ENCODE data around the gene FAM171A1. TPM values are rescaled to one million over a fixed set of nuclear protein-coding genes. Genes with fewer than 3 reads are reported as not detected.

FAM171A1 gene
- polyA plus RNA-seq, 3 donors: 6.6 to 14.7 (median 13.8) TPM

DNA sequence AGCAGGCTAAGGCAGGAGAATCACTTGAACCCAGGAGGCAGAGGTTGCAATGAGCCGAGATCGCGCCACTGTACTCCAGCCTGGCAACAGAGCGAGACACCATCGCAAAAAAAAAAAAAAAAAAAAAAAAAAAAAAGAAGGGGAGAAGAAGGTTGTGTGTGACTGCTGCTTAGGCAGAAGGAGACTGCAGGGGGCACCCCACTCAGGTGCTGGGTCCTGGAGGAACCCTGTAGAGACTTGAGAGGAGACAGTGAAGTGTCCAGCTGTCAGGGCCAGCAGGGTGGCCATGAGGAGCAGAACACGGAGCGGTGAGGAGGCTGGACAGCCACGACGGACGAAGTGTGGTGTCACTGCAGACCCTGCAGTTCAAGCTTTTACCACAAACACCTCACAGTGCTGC, 103.6 kb downstream of the FAM171A1 start:
- 85 to 88% (median 86%) methylated on average over 10 of the region's 10 CpGs for WGBS, 3 donors
- H3K27ac ChIP-seq (ENCODE audit: low read depth, low read length): no peak overlapping the region

DNA sequence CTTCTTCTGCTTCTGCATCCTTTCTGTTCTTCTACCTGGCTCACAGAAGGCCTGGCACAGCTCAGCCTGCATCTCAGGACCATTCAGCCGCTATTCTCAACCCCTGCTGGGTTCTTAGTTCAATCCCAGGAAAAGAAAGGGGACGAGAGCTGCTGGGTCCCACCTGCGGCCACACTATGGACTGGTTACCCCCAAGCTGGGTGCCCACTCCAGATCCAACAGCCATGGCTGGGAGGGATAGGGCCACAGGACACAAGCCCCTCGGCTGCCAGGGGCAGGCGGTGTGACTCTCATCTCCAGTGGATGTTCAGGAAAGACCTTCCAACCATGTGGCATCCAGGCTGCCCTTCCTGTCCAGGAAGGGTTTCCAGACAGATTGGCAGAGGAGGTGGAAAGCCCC, 105.0 kb downstream of the FAM171A1 start:
- WGBS, 3 donors: 95 to 99% (median 96%) methylated on average over 5 of the region's 5 CpGs
- no peak overlapping the region for H3K27ac ChIP-seq (ENCODE audit: low read depth, low read length)

DNA sequence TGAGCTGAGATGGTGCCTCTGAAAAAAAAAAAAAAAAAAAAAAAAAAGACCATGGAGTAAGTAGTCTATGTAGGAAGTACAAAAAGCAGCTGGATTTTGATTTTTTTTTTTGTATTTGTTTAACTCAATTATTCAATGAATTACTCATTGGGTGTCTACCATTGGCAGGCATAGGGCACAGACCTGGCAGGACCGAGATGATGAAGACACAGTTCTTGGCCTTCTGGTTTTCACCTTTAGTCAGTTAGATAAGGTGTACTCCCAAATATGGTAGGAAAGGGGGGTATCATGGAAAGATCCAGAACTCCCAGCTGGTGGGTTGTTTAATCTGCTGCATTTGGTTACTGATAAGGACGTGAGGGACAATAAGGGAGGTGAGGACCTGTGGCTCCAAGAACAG, 105.5 kb downstream of the FAM171A1 start:
- H3K27ac ChIP-seq (ENCODE audit: low read depth, low read length): no peak overlapping the region
- 60 to 92% (median 90%) methylated on average over 2 of the region's 2 CpGs for whole genome bisulfite sequencing, 3 donors

DNA sequence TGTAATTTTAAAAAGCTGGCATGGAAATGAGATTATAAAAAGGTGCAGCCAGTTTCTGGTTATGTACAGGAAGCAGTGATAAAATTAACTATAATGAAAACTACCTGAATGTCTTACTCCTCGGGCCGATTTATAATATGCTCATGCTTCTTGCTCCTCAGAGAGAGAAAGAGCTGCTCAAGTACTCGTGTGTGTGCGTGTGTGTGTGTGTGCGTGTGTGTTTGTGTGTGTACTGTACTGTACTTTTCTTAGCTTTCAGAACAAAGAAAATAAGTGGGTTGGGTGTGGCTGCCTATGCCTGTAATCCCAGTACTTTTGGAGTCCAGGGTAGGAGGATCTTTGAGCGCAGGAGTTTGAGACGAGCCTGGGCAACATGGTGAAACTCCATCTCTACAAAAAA, 106.0 kb downstream of the FAM171A1 start:
- WGBS, 3 donors: 83 to 87% (median 85%) methylated on average over 7 of the region's 7 CpGs
- no peak overlapping the region for H3K27ac ChIP-seq (ENCODE audit: low read depth, low read length)

DNA sequence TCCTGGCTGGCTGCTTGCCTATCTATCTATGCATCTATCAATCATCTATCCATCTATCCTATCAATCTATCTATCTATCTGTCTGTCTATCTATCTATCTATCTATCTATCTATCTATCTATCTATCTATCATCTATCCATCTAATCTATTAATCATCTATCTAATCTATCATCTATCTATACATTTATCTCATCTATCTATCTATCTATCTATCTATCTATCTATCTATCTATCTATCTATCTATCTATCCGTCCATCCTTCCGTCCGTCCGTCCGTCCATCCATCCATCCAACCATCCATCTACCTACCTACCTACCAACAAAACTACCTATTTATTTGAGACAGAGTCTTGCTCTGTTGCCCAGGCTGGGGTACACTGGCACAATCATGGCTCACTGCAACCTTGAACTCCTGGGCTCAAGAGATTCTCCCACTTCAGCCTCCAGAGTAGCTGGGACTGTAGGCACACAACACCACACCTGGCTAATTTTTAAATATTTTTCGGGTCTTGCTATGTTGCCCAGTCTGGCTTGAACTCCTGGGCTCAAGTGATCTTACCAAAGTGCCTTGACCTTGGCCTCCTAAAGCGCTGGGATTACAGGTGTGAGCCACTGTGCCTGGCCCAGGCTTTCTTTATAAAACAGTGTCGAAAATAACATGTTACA, 107.3 kb downstream of the FAM171A1 start:
- no peak overlapping the region for H3K27ac ChIP-seq (ENCODE audit: low read depth, low read length)
- 95 to 97% (median 97%) methylated on average over 8 of the region's 8 CpGs for WGBS, 3 donors

DNA sequence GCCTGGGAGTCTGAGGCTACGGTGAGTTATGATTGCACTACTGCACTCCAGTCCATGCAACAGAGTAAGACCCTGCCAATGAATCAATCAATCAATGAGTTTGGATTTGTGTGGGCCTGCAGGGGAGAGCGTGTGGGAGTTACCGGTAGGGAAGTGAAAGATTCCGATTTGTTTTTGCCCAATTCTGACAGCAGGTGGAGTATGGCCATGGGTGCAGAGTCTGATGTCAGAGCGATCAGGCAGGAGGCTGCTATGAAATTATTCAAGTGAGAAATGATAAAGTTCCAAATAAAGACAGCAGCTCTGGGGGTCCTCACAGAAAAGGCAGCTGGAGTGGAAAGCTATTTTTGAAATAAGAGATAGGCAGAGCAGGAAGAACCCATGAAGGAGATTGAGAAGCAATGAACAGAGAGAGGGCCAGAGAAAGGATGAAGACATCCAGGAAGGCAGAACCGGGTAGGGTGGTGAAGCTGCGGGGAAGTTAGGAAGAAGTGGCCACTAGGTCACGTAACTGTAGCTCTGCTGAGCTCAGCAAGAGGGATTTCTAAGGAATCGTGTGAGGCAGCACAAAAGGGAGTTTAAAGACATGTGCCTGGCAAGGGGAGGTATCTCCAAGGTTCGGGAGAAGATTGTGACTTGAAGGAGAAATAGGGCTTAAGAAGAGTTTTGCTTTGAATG, 108.9 kb downstream of the FAM171A1 start:
- 43 to 46% (median 46%) methylated on average over 10 of the region's 10 CpGs for WGBS, 3 donors
- H3K27ac ChIP-seq (ENCODE audit: low read depth, low read length): no peak overlapping the region

DNA sequence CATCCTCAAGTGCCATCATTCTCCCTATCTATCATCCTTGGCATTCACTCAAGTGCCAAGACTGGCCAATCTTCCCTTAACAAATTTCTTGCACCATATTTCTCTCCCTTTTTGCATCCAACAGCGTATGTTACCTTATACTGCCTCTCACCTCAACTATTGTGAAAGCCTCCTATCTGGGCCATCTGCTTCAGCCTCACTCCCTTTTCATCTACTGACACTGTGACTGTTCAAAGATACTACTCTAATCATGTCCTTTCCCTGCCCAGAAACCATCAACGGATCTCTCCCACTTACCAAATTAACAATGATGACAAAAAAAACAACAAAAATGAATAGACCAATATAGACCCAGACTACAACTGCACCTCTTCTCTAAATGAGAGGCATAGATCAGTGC, 112.0 kb downstream of the FAM171A1 start:
- H3K27ac ChIP-seq (ENCODE audit: low read depth, low read length): no peak overlapping the region
- 96 to 97% (median 97%) methylated on average over 2 of the region's 2 CpGs for WGBS, 3 donors

DNA sequence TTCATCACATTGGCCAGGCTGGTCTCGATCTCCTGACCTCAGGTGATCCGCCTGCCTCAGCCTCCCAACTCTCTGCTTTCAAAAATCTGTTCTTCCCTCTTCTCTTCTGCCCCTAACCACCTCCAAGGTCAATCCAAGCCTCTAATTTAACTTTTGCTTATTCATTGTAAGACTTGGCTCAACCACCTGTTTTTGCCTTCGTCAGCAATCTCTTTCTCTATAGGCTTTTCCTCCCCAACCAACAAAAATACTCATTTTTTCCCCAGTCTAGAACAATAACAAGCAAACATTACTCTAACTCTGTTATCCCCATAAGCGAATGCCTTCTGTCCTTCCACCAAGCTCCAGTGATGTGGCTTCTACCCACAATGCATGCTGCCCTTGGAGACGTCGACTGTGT, 112.8 kb downstream of the FAM171A1 start:
- 94 to 98% (median 96%) methylated on average over 6 of the region's 6 CpGs for WGBS, 3 donors
- H3K27ac ChIP-seq (ENCODE audit: low read depth, low read length): no peak overlapping the region

DNA sequence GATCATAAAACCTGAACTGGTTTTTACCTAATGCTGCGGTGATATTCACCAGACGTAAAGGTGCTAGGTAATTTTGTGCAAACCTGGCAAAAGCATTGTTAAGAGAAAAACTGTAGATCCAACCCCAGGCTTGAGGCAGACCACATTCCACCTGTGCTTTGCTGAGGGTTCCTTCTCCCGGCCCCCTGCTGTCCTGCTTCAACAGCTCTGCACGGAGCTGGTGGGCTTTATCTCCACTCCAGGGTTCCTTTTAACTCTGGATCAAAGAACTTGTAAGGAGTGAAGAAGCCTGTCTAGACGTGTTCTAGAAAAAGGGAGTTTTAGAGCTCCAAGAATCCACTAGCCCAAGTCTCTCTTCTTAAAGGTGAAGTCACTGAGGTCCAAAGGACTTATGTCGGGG, 115.1 kb downstream of the FAM171A1 start:
- 90 to 93% (median 91%) methylated on average over 6 of the region's 6 CpGs for WGBS, 3 donors
- no peak overlapping the region for H3K27ac ChIP-seq (ENCODE audit: low read depth, low read length)

DNA sequence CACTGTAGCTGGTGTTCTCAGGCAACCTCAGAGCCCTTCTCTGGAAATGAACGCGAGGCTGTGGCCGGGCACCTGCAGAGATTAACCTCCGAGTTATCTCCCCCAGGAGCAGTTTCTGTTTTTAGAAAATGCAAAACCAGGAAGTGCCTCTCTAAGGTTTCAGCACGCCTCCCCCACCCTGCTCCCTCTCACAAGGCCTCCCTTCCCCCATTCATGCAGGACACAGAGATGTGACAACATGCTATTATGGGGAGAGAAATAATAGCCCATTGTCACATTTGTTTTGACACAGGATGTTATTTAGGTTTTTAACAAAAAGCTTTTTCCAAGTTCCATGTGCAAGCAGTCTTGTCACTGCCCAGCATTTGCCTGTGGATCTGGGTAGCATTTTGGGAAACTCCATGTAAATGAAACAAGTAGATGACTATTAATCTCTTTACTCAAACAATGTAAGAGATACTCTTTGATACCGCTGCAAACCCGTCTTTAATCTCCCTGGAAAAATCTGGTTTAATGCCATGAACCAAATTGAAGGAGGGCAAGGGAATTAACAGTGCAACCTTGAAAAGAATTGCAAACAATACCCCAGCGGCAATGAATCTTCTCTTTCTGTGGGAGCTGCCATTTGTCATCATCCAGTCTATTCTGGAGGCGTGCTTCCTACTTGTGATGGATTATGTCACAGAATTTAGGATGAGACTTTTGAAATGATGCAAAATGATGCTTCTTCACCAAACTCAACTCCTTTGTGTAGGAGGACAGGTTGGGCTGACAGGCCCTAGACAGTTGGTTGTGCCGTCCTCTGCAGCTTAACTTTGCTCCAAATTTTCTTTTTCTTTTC, 116.1 kb downstream of the FAM171A1 start:
- 32 to 56% (median 52%) methylated on average over 10 of the region's 10 CpGs for WGBS, 3 donors
- no peak overlapping the region for H3K27ac ChIP-seq (ENCODE audit: low read depth, low read length)

DNA sequence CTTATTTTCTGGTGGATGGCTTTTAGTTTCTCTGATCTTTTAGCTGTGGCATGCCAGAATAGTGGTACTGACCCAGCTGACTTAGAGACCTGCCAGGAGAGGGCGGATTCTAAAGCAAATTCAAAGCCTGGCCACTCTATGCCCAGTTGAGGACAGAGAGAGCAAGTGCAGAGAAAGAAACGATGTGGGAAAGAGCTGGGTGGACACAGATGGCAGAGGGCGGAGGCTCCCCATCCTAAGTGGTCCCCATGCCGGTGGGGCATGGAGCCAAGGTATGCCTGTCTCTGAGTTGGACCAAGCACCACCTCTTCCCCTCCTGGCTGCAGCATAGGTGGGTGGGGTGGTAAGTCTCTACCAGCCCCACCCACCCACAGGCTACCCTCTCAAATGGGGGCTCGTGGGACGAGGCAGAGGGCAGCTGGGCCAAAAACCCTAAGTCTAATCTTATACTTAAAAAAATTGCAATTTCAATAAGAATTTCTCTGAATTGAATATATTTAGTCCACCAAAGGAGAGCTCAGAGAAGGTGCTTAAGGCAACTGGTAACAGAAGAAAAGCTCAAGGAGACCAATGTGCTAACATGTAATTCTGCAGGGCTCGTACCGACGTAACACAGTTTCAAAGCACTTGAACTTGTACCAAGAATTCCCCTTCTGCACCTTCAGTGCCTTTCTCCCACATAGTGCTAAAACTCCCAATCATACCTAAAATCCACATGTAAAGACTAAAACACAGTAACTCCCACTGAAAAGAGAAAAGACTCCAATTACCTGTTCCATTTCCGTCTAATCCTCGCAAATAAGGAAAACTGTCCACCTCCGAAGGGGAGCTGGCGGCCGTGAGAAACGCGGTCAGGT, 116.9 kb downstream of the FAM171A1 start:
- no peak overlapping the region for H3K27ac ChIP-seq (ENCODE audit: low read depth, low read length)
- WGBS, 3 donors: 21 to 70% (median 67%) methylated on average over 16 of the region's 16 CpGs

DNA sequence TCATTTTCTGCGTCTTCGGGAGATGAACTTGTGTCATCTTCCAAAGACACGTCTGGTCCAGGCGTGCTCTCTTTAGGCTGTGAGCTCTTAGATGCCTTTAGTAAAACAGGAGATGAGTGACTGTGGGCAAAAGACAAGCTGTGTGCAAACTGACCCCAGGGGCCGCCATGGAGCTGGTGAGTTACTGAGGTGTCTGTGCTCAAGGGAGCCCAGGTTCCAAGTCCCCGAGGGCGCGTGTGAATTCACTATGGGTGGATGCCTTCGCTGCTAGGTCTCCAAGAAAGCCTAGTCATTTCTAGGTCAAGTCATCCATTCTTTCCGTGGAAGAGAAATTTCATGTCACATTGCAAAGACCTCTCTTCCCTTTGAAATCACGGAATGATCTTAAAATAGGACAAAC, 118.7 kb downstream of the FAM171A1 start:
- WGBS, 3 donors: 92 to 98% (median 98%) methylated on average over 11 of the region's 11 CpGs
- H3K27ac ChIP-seq (ENCODE audit: low read depth, low read length): no peak overlapping the region

DNA sequence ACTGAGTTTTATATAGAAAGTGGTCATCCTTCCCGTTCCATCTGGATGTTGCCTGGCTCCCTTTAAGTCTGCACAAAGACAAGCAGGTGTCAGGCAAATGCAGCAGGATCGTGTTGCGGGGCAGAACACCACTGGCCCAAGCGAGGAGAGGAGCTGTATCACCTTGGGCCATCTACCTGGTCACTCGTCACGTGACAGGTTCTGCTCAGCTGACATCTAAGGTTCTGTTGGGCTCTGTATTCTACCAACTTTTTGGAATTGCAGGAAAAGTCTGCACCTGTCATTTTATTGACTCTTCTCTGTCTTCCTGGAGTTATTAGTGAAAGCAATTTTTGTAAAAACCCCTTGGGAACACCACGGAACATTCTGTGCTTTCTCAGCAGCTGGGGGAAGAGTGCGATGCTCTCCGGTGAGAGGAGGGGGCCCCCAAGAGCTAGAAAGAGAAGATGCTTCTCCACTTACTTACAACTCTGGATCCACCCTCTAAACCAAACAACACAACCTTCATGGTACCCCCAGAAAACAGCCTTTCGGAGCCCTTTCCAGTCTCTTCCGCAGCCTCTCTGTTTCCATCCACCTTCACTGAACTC, 119.2 kb downstream of the FAM171A1 start:
- WGBS, 3 donors: 87 to 95% (median 93%) methylated on average over 11 of the region's 11 CpGs
- no peak overlapping the region for H3K27ac ChIP-seq (ENCODE audit: low read depth, low read length)

DNA sequence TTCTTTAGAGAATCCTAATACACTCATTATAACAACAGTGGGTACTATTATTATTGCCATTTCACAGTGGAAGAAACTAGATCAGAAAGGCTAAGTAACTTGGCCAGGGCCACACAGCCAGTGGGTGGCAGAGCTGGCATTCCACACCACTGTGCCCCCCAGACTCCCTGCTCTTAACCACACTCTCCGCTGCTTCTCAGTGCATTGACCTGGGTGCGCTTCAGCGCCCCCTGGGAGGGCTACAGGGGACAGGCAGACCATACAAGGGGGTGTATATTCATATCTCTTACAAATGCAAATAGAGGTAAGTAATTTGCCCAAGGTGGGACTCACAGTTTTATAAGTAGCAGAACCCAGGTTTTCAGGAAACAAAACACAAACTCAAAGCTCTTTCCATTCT, 125.6 kb downstream of the FAM171A1 start:
- H3K27ac ChIP-seq (ENCODE audit: low read depth, low read length): no peak overlapping the region
- WGBS, 3 donors: 73 to 87% (median 78%) methylated on average over 3 of the region's 3 CpGs

DNA sequence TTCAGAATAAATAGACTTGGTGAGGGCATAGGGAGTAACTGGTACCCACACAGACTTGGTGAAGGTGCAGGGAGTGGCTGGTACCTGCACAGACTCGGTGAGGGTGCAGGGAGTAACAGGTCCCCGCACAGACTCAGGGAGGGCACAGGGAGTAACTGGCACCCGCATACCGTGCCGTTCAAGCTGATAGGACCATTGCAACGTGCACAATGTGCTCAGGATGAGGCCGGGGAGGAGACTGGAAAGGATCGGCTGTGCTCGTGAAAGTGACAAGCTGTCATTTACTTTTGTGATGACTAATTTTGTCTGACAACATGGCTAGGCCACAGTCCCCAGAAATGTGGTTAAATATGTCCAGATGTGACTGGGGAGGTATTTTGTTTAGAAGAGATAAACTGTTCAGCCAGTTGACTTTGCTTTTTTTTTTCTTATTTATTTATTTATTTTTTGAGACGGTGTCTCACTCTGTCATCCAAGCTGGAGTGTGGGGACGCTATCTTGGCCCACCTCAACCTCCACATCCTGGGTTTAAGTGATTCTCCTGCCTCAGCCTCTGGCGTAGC, 126.4 kb downstream of the FAM171A1 start:
- 93 to 95% (median 95%) methylated on average over 12 of the region's 12 CpGs for WGBS, 3 donors
- no peak overlapping the region for H3K27ac ChIP-seq (ENCODE audit: low read depth, low read length)

DNA sequence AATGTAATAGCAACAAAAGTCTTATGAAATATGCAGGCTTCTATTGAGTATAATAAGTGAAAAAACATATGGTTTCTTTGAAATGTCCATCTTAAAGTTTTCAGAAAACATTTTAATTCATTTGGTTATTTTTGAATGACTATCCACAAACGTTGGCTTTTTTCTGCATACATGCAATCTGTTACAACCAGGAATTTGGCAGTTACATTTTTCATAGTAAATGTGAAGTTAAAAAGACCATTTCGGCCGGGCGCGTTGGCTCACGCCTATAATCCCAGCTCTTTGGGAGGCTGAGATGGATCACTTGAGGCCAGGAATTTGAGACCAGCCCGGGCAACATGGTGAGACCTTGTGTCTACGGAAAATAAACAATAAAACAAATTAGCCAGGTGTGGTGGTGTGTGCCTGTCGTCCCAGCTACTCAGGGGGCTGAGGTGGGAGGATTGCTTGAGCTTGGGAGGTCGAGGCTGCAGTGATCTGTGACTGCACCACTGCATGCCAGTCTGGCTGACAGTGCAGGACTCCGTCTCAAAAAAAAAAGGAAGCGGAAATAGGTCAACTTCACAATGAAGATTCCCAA, 128.7 kb downstream of the FAM171A1 start:
- WGBS, 3 donors: 88 to 92% (median 90%) methylated on average over 12 of the region's 12 CpGs
- H3K27ac ChIP-seq (ENCODE audit: low read depth, low read length): no peak overlapping the region

DNA sequence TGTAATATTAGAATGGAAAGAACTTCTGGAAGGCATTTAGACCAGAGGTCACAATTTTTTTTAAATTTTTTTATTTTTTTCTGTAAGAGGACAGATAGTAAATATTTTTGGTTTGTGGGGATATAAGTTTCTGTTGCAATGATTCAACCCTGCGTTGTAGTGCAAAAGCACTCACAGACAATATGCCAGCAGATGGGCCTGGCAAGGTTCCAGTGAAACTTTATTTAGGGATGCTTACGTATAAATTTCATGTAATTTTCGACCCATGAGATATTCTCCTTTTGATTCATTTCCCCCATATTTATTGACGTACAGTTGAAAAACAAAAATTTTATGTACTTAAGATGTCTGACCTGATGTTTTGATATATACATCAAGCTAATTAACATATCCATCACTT, 129.8 kb downstream of the FAM171A1 start:
- 92 to 96% (median 93%) methylated on average over 4 of the region's 4 CpGs for WGBS, 3 donors
- H3K27ac ChIP-seq (ENCODE audit: low read depth, low read length): no peak overlapping the region
